Right renal cortex interstitium (tissue), 3 donors: ENCODE measurements around the gene NELFB. TPM values are rescaled to one million over a fixed set of nuclear protein-coding genes. Genes with fewer than 3 reads are reported as not detected.
"Not testable (repeated sequence)": the region's sequence is repeated elsewhere in the genome, so short reads cannot be mapped to it uniquely, and the experiment has no call there.

Experiments
- DNase-seq, 3 donors: peaks; one replicate each; pipeline ENCODE4 v3.0.0-alpha.2; 2013; ENCODE audit warnings: low read depth in 3 of 3, low spot score in 2 of 3
- polyA plus RNA-seq, 3 donors: library from polyadenylated mRNA; unstranded; fragments of 120-200 nt; gene quantifications; one replicate each; pipeline ENCODE4 v1.2.1, GENCODE V29; 2013; ENCODE audit not compliant: insufficient read length in 3 of 3

Gene NELFB
- polyA plus RNA-seq, 3 donors, result 45.5 to 54.0 (median 51.3) TPM

- DNase-seq, result no peak
Observed at GRCh38 chr9:137245450-137246421, 9.4 kb upstream of the NELFB start.

DNA sequence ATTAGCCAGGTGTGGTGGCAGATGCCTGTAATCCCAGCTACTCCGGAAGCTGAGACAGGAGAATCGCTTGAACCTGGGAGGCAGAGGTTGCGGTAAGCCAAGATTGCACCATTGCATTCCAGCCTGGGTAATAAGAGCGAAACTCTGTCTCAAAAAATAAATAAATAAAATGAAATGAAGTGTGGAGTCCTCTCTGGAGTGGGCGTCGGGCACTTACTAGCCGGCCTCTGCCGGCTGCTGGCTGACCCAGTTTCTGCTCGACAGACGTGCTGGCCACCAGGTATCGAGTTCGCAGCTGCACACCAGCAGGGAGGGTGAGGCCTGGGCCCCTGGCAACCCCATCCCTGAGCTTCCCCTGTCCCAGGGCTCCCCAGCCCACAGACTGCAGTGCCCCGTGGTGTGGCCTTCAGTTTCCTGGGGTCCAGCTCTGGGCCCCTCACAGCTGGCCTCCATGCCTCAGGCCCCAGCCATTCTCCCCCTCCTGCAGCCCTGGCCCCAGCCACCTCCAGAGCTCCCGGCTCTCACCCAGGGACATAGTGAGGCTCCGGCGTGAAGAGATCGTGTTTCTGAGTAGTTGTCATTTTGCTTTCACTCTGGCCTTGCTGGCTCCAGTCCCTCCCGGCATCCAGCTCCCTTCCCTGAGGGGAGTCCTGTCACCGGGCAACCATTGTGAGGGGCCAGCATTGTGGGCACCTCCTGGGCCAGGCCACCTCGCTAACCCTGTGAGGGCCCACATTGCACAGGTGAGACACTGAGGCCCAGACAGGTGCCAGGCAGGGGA is 7.8 kb upstream of the NELFB start:
- DNase-seq, result no peak

DNA sequence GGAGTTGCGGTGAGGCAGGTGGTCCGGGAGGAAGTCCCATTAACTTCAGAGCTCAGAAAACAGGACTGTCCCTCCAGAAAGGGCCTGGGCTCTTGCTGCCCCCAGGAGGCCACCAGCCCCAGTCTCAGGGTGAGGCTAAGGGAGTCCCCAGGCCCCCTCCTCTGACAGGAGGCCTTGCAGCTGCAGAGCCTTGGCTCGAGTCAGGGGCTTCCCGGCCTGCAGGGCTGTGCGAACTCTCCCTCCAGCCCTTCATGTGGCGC is 7.3 kb upstream of the NELFB start:
- DNase-seq, result no peak

GRCh38 chr9:137250329-137251193 is 4.6 kb upstream of the NELFB start:
- DNase-seq, result no peak

GRCh38 chr9:137251194-137251461 is 4.0 kb upstream of the NELFB start, which contains the start of gene STPG3:
Gene STPG3, plus strand, starts transcription at chr9:137251286. Its CDS starts 1 bp downstream, at chr9:137251287.
- DNase-seq, result no peak

DNA sequence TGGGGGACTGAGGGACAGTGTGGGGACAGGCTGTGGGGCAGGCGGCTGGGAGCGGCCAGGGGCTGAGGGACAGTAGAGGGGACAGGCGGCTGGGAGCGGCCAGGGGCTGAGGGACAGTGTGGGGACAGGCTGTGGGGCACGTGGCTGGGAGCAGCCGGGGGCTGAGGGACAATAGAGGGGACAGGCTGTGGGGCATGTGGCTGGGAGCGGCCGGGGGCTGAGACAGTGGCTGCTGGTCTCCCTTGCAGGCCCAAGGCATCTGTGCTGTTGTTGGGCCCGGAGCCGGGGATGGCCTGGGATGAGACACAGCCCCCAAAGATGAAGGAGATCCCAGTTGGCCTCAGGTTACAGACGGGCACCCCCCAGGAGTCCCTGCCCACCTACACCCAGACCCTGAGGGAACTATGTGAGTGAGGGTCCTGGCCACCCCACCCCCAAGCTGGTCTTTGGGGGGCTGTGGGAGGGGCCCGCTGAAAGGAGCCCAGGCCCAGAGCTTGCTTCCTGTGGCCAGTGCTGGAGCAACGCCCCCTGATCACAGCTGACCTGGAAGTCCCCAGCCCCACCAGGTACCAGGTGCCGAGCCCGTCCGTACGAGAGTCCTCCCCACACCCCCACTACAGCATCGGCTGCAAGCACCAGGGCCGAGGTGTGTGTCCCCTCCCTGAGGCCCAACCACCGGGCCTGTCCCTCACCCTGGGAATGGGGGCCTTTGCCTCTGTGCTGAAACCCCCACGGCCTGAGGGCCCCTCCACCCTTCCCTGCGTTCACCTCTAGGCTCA is 3.4 kb upstream of the NELFB start:
- no peak for DNase-seq

GRCh38 chr9:137252555-137253506 is 2.3 kb upstream of the NELFB start:
- no peak for DNase-seq

GRCh38 chr9:137253717-137254623 is 1.2 kb upstream of the NELFB start:
- DNase-seq, result no peak

- no peak for DNase-seq
Observed at GRCh38 chr9:137255448-137256114, 454 bp downstream of the NELFB start.

DNA sequence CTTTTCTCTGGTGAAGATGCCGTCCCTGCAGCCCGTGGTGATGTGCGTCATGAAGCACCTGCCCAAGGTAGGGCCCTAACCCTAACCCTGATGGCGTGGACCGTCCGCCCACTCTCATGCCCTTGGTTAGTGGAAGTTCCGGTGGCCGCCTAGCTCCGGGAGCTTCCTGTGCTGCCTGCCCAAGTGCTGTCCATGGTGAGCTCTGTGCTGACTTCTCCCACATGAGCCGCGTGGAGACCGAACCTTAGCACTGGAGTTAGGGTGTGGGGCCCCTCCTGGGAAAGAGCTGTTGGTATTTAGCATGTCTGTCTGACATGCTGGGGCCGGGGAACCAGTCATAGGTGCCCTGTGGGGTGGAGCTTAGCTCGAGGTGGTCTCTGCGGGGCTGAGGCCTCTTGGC is 1.2 kb downstream of the NELFB start:
- DNase-seq, result no peak

DNA sequence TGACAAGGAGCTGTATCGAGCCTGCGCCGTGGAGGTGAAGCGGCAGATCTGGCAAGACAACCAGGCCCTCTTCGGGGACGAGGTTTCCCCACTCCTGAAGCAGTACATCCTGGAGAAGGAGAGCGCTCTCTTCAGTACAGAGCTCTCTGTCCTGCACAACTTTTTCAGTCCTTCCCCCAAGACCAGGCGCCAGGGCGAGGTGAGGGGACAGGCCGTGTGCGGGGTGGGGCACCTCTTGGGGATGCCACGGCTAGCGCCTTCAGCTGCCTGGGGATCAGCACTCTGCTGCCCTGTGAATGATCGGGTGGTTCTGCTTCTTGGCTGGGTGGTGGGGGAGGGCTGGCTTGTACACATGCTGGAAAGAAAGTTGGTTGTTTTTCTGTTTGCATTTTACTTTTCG is 1.7 kb downstream of the NELFB start:
- no peak for DNase-seq

DNA sequence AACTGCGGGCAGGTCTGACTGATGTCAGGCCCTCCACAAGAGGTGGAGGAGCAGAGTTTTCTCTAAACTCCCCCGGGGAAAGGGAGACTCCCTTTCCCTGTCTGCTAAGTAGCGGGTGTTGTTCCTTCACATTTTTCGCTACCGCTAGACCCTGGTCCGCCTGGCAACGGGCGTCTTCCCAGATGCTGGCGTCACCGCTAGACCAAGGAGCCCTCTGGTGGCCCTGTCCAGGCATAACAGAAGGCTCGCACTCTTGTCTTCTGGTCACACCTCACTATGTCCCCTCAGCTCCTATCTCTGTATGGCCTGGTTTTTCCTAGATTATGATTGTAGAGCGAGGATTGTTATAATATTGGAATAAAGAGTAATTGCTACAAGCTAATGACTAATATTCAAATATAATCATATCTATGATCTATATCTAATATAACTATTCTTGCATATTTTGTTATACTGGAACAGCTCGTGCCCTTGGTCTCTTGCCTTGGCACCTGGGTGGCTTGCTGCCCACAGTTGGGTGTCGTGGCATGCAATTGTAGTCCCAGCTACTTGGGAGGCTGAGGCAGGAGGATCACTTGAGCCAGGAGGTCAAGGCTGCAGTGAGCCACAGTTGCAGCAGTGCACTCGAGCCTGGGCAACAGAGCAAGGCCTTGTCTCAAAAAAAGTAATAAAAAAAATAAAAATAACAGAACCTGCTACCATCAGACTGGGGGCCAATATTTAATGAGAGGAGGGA is 7.2 kb downstream of the NELFB start:
- DNase-seq, result not testable (repeated sequence)

DNA sequence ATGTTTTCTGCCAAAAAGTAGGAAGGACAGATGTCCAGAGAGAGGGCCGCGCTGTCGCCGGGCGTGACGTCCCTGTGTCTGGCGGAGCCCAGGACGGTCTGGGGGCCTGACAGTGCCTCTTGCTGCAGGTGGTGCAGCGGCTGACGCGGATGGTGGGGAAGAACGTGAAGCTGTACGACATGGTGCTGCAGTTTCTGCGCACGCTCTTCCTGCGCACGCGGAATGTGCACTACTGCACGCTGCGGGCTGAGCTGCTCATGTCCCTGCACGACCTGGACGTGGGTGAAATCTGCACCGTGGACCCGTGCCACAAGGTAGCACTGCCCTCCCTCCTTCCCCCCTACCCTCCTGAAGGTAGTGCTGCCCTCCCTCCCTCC is 7.8 kb downstream of the NELFB start:
- no peak for DNase-seq

- no peak for DNase-seq
Observed at GRCh38 chr9:137263506-137263905, 8.4 kb downstream of the NELFB start.

GRCh38 chr9:137264067-137264466 is 8.9 kb downstream of the NELFB start:
- no peak for DNase-seq

GRCh38 chr9:137265496-137266161 is 10.5 kb downstream of the NELFB start:
- DNase-seq, result no peak

DNA sequence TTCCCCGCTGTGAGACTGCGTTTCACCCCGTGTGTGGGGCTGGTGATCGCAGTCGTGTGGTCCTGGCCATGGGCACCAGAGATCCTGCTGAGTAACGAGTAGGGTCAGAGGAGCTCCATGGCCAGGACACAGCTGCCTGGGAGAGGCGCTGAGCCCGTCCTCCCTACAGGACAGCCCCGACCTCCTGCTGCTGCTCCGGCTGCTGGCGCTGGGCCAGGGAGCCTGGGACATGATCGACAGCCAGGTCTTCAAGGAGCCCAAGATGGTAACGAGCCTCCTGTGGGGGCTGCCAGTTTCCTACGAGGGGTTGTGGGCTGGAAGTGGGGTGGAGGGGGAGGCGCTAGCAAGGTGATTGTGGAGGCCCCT is 11.0 kb downstream of the NELFB start:
- no peak for DNase-seq
